B cell (primary cell): Measurements from ENCODE around the gene LCN1. TPM values are rescaled to one million over a fixed set of nuclear protein-coding genes. Genes with fewer than 3 reads are reported as not detected.

Source experiments
- ATAC-seq: fragments of 200-7000 bp; cut with Tn5 transposase; one replicate; pipeline ENCODE4 v1.10.0; 2021; ENCODE audit warnings: low read depth, mild to moderate bottlenecking, moderate number of reproducible peaks, moderate library complexity
- CTCF ChIA-PET: fragments of 350-600 bp; sonication (Branson Sonifier 250); formaldehyde crosslinking; loops from one replicate; lab custom pipeline; 2021; ENCODE audit warnings: antibody characterized with exemption, inconsistent platforms; lab: Charles Lee
- POLR2A ChIA-PET: fragments of 350-600 bp; sonication (Branson Sonifier 250); formaldehyde crosslinking; loops from one replicate; lab custom pipeline; 2021; ENCODE audit warnings: antibody characterized with exemption; lab: Charles Lee
- DNase-seq: peaks from one replicate; pipeline ENCODE4 v3.0.0; 2013
- H2AFZ ChIP-seq: 2 replicates; pipeline ENCODE4 v1.6.1; 2012; ENCODE audit warnings: mild to moderate bottlenecking, low read depth, low read length; ENCODE audit not compliant: insufficient read depth, poor library complexity, severe bottlenecking
- H3K27ac ChIP-seq, 2 donors: 1 replicate in 1 of 2; 2 replicates in 1 of 2; pipeline ENCODE4 v1.5.1; 2012 to 2013; ENCODE audit warnings: low read length in 2 of 2, mild to moderate bottlenecking in 2 of 2, moderate library complexity in 1 of 2
- H3K27me3 ChIP-seq, 4 experiments: fragments of 200-600 bp in 1 of 4; sonication (generic) in 1 of 4; replicated peaks in 1 of 4; 1 replicate in 2 of 4; 2 replicates in 2 of 4; pipeline versions ENCODE4 v1.6.1 to v1.7.0; 2013 to 2016; ENCODE audit warnings: low read length in 3 of 4, mild to moderate bottlenecking in 2 of 4, mixed read lengths in 1 of 4, moderate library complexity in 1 of 4; ENCODE audit not compliant: insufficient read depth in 4 of 4, control insufficient read depth in 3 of 4; ENCODE audit errors: control extremely low read depth in 1 of 4
- H3K36me3 ChIP-seq, 2 experiments: replicated peaks in 1 of 2; 1 replicate in 1 of 2; 2 replicates in 1 of 2; pipeline versions ENCODE4 v1.6.1 to v1.7.1; 2013; ENCODE audit warnings: low read length in 1 of 2; ENCODE audit not compliant: insufficient read depth in 2 of 2, control insufficient read depth in 1 of 2; ENCODE audit errors: control extremely low read depth in 1 of 2, extremely low read depth in 1 of 2
- H3K4me1 ChIP-seq, 2 donors: fragments of 200-600 bp in 1 of 2; sonication (generic) in 1 of 2; 1 replicate in 1 of 2; 2 replicates in 1 of 2; pipeline versions ENCODE4 v1.5.1 to v1.6.1; 2013 to 2017; ENCODE audit warnings: low read length in 2 of 2; ENCODE audit not compliant: control insufficient read depth in 2 of 2, insufficient read depth in 2 of 2
- H3K4me2 ChIP-seq: replicated peaks from 2 replicates; pipeline ENCODE3; 2012; ENCODE audit warnings: mild to moderate bottlenecking, low read depth, low read length; ENCODE audit not compliant: poor library complexity, severe bottlenecking
- H3K4me3 ChIP-seq, 5 experiments: fragments of 200-600 bp in 1 of 5; sonication (generic) in 1 of 5; 1 replicate in 3 of 5; 2 replicates in 2 of 5; pipeline versions ENCODE4 v1.5.1 to v1.7.0; 2011 to 2016; ENCODE audit warnings: low read length in 4 of 5, mild to moderate bottlenecking in 4 of 5, low read depth in 2 of 5, control low read depth in 1 of 5, moderate library complexity in 1 of 5; ENCODE audit not compliant: insufficient read depth in 1 of 5; ENCODE audit errors: control extremely low read depth in 1 of 5, extremely low read depth in 1 of 5
- H3K79me2 ChIP-seq: fragments of 200-600 bp; sonication (generic); one replicate; pipeline ENCODE4 v1.6.0; 2016; ENCODE audit warnings: low read length; ENCODE audit not compliant: control insufficient read depth, insufficient read depth
- H3K9ac ChIP-seq: fragments of 200-600 bp; sonication (generic); 2 replicates; pipeline ENCODE4 v1.6.1; 2017; ENCODE audit warnings: mild to moderate bottlenecking, low read length, moderate library complexity
- H3K9me3 ChIP-seq, 3 donors: one replicate each; pipeline versions ENCODE4 v1.6.1 to v1.7.1; 2013; ENCODE audit warnings: low read length in 2 of 3; ENCODE audit not compliant: control insufficient read depth in 2 of 3, insufficient read depth in 1 of 3; ENCODE audit errors: control extremely low read depth in 1 of 3
- H4K20me1 ChIP-seq: 2 replicates; pipeline ENCODE4 v1.6.0; 2012; ENCODE audit warnings: mild to moderate bottlenecking, low read length; ENCODE audit not compliant: insufficient read depth, control insufficient read depth, poor library complexity, severe bottlenecking
- H3K27ac Mint-ChIP-seq: one replicate; pipeline ENCODE4 v1.8.0; 2021; ENCODE audit warnings: mixed read lengths
- H3K27me3 Mint-ChIP-seq: one replicate; pipeline ENCODE4 v1.8.0; 2021; ENCODE audit warnings: mixed read lengths
- H3K4me1 Mint-ChIP-seq: one replicate; pipeline ENCODE4 v1.8.0; 2021; ENCODE audit warnings: mixed read lengths
- H3K4me3 Mint-ChIP-seq: one replicate; pipeline ENCODE4 v1.8.0; 2021; ENCODE audit warnings: mixed read lengths
- H3K9me3 Mint-ChIP-seq: one replicate; pipeline ENCODE4 v1.8.0; 2022; ENCODE audit warnings: mixed read lengths; ENCODE audit not compliant: insufficient read depth
- CTCF ChIP-seq: fragments of 200-600 bp; IDR thresholded peaks from one replicate; pipeline ENCODE4 v1.8.0; 2022; ENCODE audit warnings: antibody characterized with exemption, mild to moderate bottlenecking
- EZH2 ChIP-seq: IDR thresholded peaks from 2 replicates; pipeline ENCODE4 v1.6.1; 2012; ENCODE audit warnings: borderline replicate concordance, low read depth, mild to moderate bottlenecking, moderate library complexity, low read length; ENCODE audit not compliant: insufficient read depth, poor library complexity, severe bottlenecking
- WGBS: methylation state at CpG from one replicate; pipeline ENCODE4 v1.1.5; 2013; ENCODE audit warnings: missing lambda C conversion rate; ENCODE audit not compliant: insufficient coverage; 5-methylcytosine and 5-hydroxymethylcytosine counted together
- intact Hi-C: fragments of 100-400 bp; cut with micrococcal nuclease; formaldehyde crosslinking; loops from one replicate; pipeline ENCODE4 v1.10.0; 2022
- polyA plus RNA-seq: library from polyadenylated mRNA; depleted of rRNA; stranded (reverse); fragments of >200 nt; gene quantifications from 2 replicates; pipeline ENCODE4 v1.2.3, GENCODE V29; 2012
- total RNA-seq, 2 donors: library from RNA; stranded (reverse); fragments of 120-200 nt in 1 of 2; gene quantifications; 1 replicate in 1 of 2; 2 replicates in 1 of 2; pipeline versions ENCODE4 v1.2.3 to v1.2.4, GENCODE V29; 2013 to 2022

The LCN1 gene
- total and polyA plus RNA-seq, 2 donors (not counting 1 experiment from before 2014, with no cell fraction given): not detected

- H3K4me1 ChIP-seq: peaks cover 5 to 9% of the 10 kb centered on the region in 2 donors
- CTCF ChIA-PET: no interaction called here
- POLR2A ChIA-PET: no interaction called here
- intact Hi-C loops: no loop called here
- no peak for TF ChIP-seq EZH2
- TF ChIP-seq CTCF: no peak
- no peak overlapping the region for H3K4me2 ChIP-seq
- H3K27ac ChIP-seq: no peak overlapping the region
- peaks cover 20% of the 10 kb centered on the region for H3K4me1 Mint-ChIP-seq
- peaks cover 0 to 13% (median 8%) of the 10 kb centered on the region in 3 donors for H3K9me3 ChIP-seq
- H3K36me3 ChIP-seq: peaks cover 0 to 24% of the 10 kb centered on the region in 2 experiments
- H3K27ac Mint-ChIP-seq: no peak overlapping the region
- DNase-seq: no peak
- ATAC-seq: no peak
- H3K79me2 ChIP-seq: peaks cover 19% of the 10 kb centered on the region
- peaks cover 35% of the 10 kb centered on the region for H4K20me1 ChIP-seq
- H3K27me3 ChIP-seq: no peaks in the 10 kb centered on the region
- H2AFZ ChIP-seq: no peak overlapping the region
- no peak overlapping the region for H3K4me3 Mint-ChIP-seq
- H3K9ac ChIP-seq: no peak overlapping the region
- no peak overlapping the region for H3K4me3 ChIP-seq
- peaks cover 9% of the 10 kb centered on the region for H3K9me3 Mint-ChIP-seq
- 88% methylated on average over 11 of the region's 14 CpGs for WGBS
- no peaks in the 10 kb centered on the region for H3K27me3 Mint-ChIP-seq
Observed at GRCh38 chr9:135506327-135507103, 14.7 kb upstream of the LCN1 start.
